CD8-positive, alpha-beta memory T cell (primary cell): Measurements from ENCODE around the gene SLC35A4. TPM values are rescaled to one million over a fixed set of nuclear protein-coding genes. Genes with fewer than 3 reads are reported as not detected.

Experiments
- CTCF ChIA-PET: fragments of 350-600 bp; sonication (Branson Sonifier 250); formaldehyde crosslinking; loops from one replicate; lab custom pipeline; 2021; ENCODE audit warnings: antibody characterized with exemption; lab: Charles Lee
- POLR2A ChIA-PET: fragments of 350-600 bp; sonication (Branson Sonifier 250); formaldehyde crosslinking; loops from one replicate; lab custom pipeline; 2021; ENCODE audit warnings: antibody characterized with exemption; lab: Charles Lee
- DNase-seq, 5 donors: peaks; one replicate each; pipeline versions ENCODE4 v3.0.0 to v3.0.0-alpha.2; 2020 to 2022; ENCODE audit warnings: mixed read lengths in 1 of 5
- H3K27ac ChIP-seq: one replicate; pipeline ENCODE4 v1.7.0; 2013; ENCODE audit warnings: low read depth, mild to moderate bottlenecking, low read length, moderate library complexity
- H3K27me3 ChIP-seq: 2 replicates; pipeline ENCODE4 v1.7.0; 2013; ENCODE audit warnings: low read length, mild to moderate bottlenecking; ENCODE audit not compliant: insufficient read depth, poor library complexity, severe bottlenecking
- H3K36me3 ChIP-seq: 2 replicates; pipeline ENCODE4 v1.7.0; 2013; ENCODE audit warnings: mild to moderate bottlenecking, low read length, moderate library complexity; ENCODE audit not compliant: insufficient read depth
- H3K4me1 ChIP-seq: 2 replicates; pipeline ENCODE4 v1.7.0; 2013; ENCODE audit warnings: mild to moderate bottlenecking, low read length, moderate library complexity; ENCODE audit not compliant: insufficient read depth
- H3K4me3 ChIP-seq: 2 replicates; pipeline ENCODE4 v1.7.0; 2013; ENCODE audit warnings: mild to moderate bottlenecking, low read length
- H3K9me3 ChIP-seq: 2 replicates; pipeline ENCODE4 v1.7.0; 2013; ENCODE audit warnings: mild to moderate bottlenecking, low read length
- H3K27ac Mint-ChIP-seq, 8 donors: one replicate each; pipeline ENCODE4 v1.8.0; 2020 to 2021; ENCODE audit warnings: mixed read lengths in 8 of 8, mild to moderate bottlenecking in 6 of 8, inconsistent platforms in 3 of 8, moderate library complexity in 3 of 8
- H3K27me3 Mint-ChIP-seq, 2 donors: one replicate each; pipeline ENCODE4 v1.8.0; 2020 to 2021; ENCODE audit warnings: mixed read lengths in 2 of 2, mild to moderate bottlenecking in 1 of 2, moderate library complexity in 1 of 2
- H3K36me3 Mint-ChIP-seq, 3 donors: one replicate each; pipeline ENCODE4 v1.8.0; 2020 to 2021; ENCODE audit warnings: mixed read lengths in 3 of 3, inconsistent platforms in 1 of 3, mild to moderate bottlenecking in 1 of 3
- H3K4me1 Mint-ChIP-seq, 3 donors: one replicate each; pipeline ENCODE4 v1.8.0; 2020 to 2021; ENCODE audit warnings: mixed read lengths in 3 of 3, inconsistent platforms in 1 of 3, mild to moderate bottlenecking in 1 of 3
- H3K4me3 Mint-ChIP-seq, 7 donors: one replicate each; pipeline ENCODE4 v1.8.0; 2020 to 2021; ENCODE audit warnings: mixed read lengths in 7 of 7, mild to moderate bottlenecking in 6 of 7, moderate library complexity in 4 of 7, inconsistent platforms in 2 of 7
- H3K9me3 Mint-ChIP-seq, 5 donors: one replicate each; pipeline ENCODE4 v1.8.0; 2020 to 2022; ENCODE audit warnings: mixed read lengths in 5 of 5, mild to moderate bottlenecking in 3 of 5, moderate library complexity in 2 of 5, inconsistent platforms in 1 of 5
- polyA plus RNA-seq: library from polyadenylated mRNA; unstranded; fragments of 300-500 nt; fragmentation: Illumina TruSeq; gene quantifications from one replicate; pipeline ENCODE4 v1.2.3, GENCODE V29; 2021
- total RNA-seq, 2 experiments: library from RNA; stranded (reverse); gene quantifications; one replicate each; pipeline ENCODE4 v1.2.3, GENCODE V29; 2021

SLC35A4 gene
- total and polyA plus RNA-seq, 3 experiments from 2014 or later: 105 to 126 (median 120) TPM

DNA sequence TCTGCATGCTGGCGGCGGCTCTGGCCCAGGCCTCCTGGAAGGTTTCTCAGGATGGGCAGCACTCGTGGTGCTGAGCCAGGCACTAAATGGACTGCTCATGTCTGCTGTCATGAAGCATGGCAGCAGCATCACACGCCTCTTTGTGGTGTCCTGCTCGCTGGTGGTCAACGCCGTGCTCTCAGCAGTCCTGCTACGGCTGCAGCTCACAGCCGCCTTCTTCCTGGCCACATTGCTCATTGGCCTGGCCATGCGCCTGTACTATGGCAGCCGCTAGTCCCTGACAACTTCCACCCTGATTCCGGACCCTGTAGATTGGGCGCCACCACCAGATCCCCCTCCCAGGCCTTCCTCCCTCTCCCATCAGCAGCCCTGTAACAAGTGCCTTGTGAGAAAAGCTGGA lies 3.2 kb downstream of the SLC35A4 start:
- H3K36me3 ChIP-seq: peaks cover 8% of the 10 kb centered on the region
- CTCF ChIA-PET: interaction anchor here (0.8 to 3.2 kb wide), 2 partner anchors 15 to 20 kb away, joined by 3 to 14 read pairs; partner anchors contain the start of gene EIF4EBP3
- no peaks in the 10 kb centered on the region for H3K9me3 ChIP-seq
- peak overlapping the region in 6 of 8 donors; percentile 60 to 98 (median 78) for H3K27ac Mint-ChIP-seq
- POLR2A ChIA-PET: no interaction called here
- no peaks in the 10 kb centered on the region for H3K27me3 ChIP-seq
- H3K4me1 ChIP-seq: peaks cover 43% of the 10 kb centered on the region
- no peak overlapping the region for H3K4me3 ChIP-seq
- DNase-seq: no peak
- no peaks in the 10 kb centered on the region for H3K9me3 Mint-ChIP-seq
- H3K27ac ChIP-seq: no peak overlapping the region
- H3K36me3 Mint-ChIP-seq: peaks cover 0 to 53% (median 6%) of the 10 kb centered on the region in 3 donors
- H3K4me3 Mint-ChIP-seq: peak overlapping the region in 1 of 7 donors; percentile 87
- H3K4me1 Mint-ChIP-seq: peaks cover 43 to 72% (median 47%) of the 10 kb centered on the region in 3 donors
- no peaks in the 10 kb centered on the region for H3K27me3 Mint-ChIP-seq

- no peaks in the 10 kb centered on the region for H3K27me3 ChIP-seq
- peaks cover 37% of the 10 kb centered on the region for H3K4me1 ChIP-seq
- peaks cover 37 to 65% (median 43%) of the 10 kb centered on the region in 3 donors for H3K4me1 Mint-ChIP-seq
- no peak overlapping the region for H3K4me3 ChIP-seq
- H3K9me3 Mint-ChIP-seq: no peaks in the 10 kb centered on the region
- peaks cover 0 to 56% (median 6%) of the 10 kb centered on the region in 3 donors for H3K36me3 Mint-ChIP-seq
- H3K27me3 Mint-ChIP-seq: no peaks in the 10 kb centered on the region
- H3K27ac Mint-ChIP-seq: peak overlapping the region; percentile 95 to 99 (median 97)
- no peak for DNase-seq
- POLR2A ChIA-PET: interaction anchor here (0.7 kb wide), 1 partner anchor 64 kb away, joined by 3 read pairs; the partner anchor contains the start of gene CD14
- H3K9me3 ChIP-seq: no peaks in the 10 kb centered on the region
- peak overlapping the region in 5 of 7 donors; percentile 75 to 89 (median 80) for H3K4me3 Mint-ChIP-seq
- CTCF ChIA-PET: interaction anchor here (0.8 to 3.2 kb wide), 2 partner anchors 16 to 21 kb away, joined by 3 to 14 read pairs; partner anchors contain the start of gene EIF4EBP3
- H3K27ac ChIP-seq: peak overlapping the region; percentile 27
- peaks cover 8% of the 10 kb centered on the region for H3K36me3 ChIP-seq
Observed at GRCh38 chr5:140568443-140569063, 3.9 kb downstream of the SLC35A4 start.

DNA sequence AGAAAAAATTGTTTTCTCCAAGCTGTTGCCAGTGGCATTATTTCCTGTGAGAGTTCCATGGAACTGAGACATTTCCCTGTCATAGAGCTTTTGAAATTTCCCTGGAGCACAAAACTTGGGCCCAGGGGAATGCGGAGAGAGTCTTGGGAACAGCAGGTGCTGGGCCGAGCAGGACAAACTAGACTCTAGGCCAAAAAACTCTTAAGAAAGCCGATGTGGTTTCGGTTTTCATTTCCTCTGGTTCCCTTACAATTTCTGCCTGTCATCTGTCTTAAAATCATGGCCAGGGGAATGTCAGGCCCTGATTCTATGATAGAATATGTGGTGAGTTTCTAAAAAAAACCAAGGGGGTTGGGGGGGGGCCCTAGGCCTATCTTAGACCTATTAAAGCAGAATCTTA lies 4.6 kb downstream of the SLC35A4 start:
- Histone ChIP-seq H3K4me1 (peaks cover 32% of the 10 kb centered on the region), H3K9me3 (no peaks in the 10 kb centered on the region)
- H3K9me3 Mint-ChIP-seq: no peaks in the 10 kb centered on the region

GRCh38 chr5:140570058-140570457 lies 5.4 kb downstream of the SLC35A4 start:
- Histone ChIP-seq H3K27ac (peak overlapping the region; percentile 27), H3K4me3 (no peak overlapping the region), H3K9me3 (no peaks in the 10 kb centered on the region), H3K4me1 (peaks cover 31% of the 10 kb centered on the region), H3K36me3 (peaks cover 8% of the 10 kb centered on the region), H3K27me3 (no peaks in the 10 kb centered on the region)
- Mint-ChIP-seq H3K27ac (peak overlapping the region; percentile 95 to 98 (median 96)), H3K27me3 (no peaks in the 10 kb centered on the region), H3K4me1 (peaks cover 23 to 52% (median 32%) of the 10 kb centered on the region in 3 donors), H3K4me3 (peak overlapping the region in 3 of 7 donors; percentile 10 to 81 (median 23)), H3K9me3 (no peaks in the 10 kb centered on the region), H3K36me3 (peaks cover 0 to 48% (median 9%) of the 10 kb centered on the region in 3 donors)
- ChIA-PET CTCF (interaction anchor here (3.2 kb wide), 1 partner anchor 22 kb away, joined by 14 read pairs; the partner anchor contains the start of gene EIF4EBP3), POLR2A (interaction anchor here (0.5 to 1.3 kb wide), 2 partner anchors 13 to 79 kb away, joined by 4 to 10 read pairs; partner anchors contain the start of gene SRA1)
- no peak for DNase-seq

More for the DNA sequence above, 4.6 kb downstream of the SLC35A4 start:
- H3K27ac ChIP-seq: peak overlapping the region; percentile 27
- H3K36me3 Mint-ChIP-seq: peaks cover 0 to 53% (median 9%) of the 10 kb centered on the region in 3 donors
- H3K4me3 Mint-ChIP-seq: peak overlapping the region; percentile 73 to 89 (median 80)
- H3K36me3 ChIP-seq: peaks cover 8% of the 10 kb centered on the region
- H3K27ac Mint-ChIP-seq: peak overlapping the region; percentile 95 to 99 (median 97)
- no peaks in the 10 kb centered on the region for H3K27me3 Mint-ChIP-seq
- peak overlapping the region; percentile 17 for H3K4me3 ChIP-seq
- peaks cover 31 to 59% (median 38%) of the 10 kb centered on the region in 3 donors for H3K4me1 Mint-ChIP-seq
- no peak for DNase-seq
- ChIA-PET CTCF (interaction anchor here (3.2 kb wide), 1 partner anchor 22 kb away, joined by 14 read pairs; the partner anchor contains the start of gene EIF4EBP3), POLR2A (interaction anchor here (0.7 to 1.3 kb wide), 2 partner anchors 12 to 63 kb away, joined by 3 to 4 read pairs; partner anchors contain the start of genes CD14 and SRA1)
- H3K27me3 ChIP-seq: no peaks in the 10 kb centered on the region

GRCh38 chr5:140570488-140570887 lies 5.9 kb downstream of the SLC35A4 start:
- CTCF ChIA-PET: interaction anchor here (3.2 kb wide), 1 partner anchor 23 kb away, joined by 14 read pairs; the partner anchor contains the start of gene EIF4EBP3
- H3K9me3 Mint-ChIP-seq: no peaks in the 10 kb centered on the region

DNA sequence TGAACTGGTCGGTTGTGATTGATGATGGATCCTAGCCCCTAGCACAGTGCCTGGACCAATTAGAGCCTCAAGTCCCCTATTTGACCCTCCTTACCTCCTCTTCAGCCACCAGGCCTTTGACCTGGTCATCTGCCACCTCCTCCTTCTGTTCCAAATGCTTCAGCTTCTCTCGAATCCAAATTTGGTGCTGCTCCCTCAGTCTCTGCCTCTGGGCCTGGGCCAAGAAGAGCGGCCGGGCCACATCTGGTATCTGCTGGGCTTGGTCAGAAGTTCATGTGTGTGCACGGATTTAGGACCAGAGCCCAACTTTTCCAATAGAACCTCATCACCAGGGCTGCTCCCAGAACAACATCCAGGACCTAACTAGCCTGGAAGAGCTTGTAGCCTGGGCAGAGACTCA lies 6.5 kb downstream of the SLC35A4 start:
- Mint-ChIP-seq H3K27me3 (no peaks in the 10 kb centered on the region), H3K27ac (peak overlapping the region in 6 of 8 donors; percentile 58 to 98 (median 92)), H3K9me3 (no peaks in the 10 kb centered on the region), H3K4me1 (peaks cover 13 to 42% (median 22%) of the 10 kb centered on the region in 3 donors), H3K36me3 (peaks cover 0 to 44% (median 7%) of the 10 kb centered on the region in 3 donors), H3K4me3 (peak overlapping the region in 1 of 7 donors; percentile 13)
- CTCF ChIA-PET: no interaction called here
- H3K27me3 ChIP-seq: no peaks in the 10 kb centered on the region
- no peak overlapping the region for H3K4me3 ChIP-seq
- peaks cover 8% of the 10 kb centered on the region for H3K36me3 ChIP-seq
- H3K27ac ChIP-seq: no peak overlapping the region
- H3K4me1 ChIP-seq: peaks cover 20% of the 10 kb centered on the region
- no peak for DNase-seq
- POLR2A ChIA-PET: interaction anchor here (0.6 kb wide), 1 partner anchor 24 kb away, joined by 7 read pairs; no protein-coding TSS in a partner anchor
- H3K9me3 ChIP-seq: no peaks in the 10 kb centered on the region

More at GRCh38 chr5:140570488-140570887, 5.9 kb downstream of the SLC35A4 start:
- H3K27me3 Mint-ChIP-seq: no peaks in the 10 kb centered on the region
- no peaks in the 10 kb centered on the region for H3K9me3 ChIP-seq
- no peak for DNase-seq
- H3K36me3 ChIP-seq: peaks cover 8% of the 10 kb centered on the region
- POLR2A ChIA-PET: interaction anchor here (0.6 to 1.3 kb wide), 2 partner anchors 13 to 24 kb away, joined by 4 to 7 read pairs; partner anchors contain the start of gene SRA1
- H3K4me3 Mint-ChIP-seq: peak overlapping the region in 2 of 7 donors; percentile 10 to 23
- H3K36me3 Mint-ChIP-seq: peaks cover 0 to 47% (median 9%) of the 10 kb centered on the region in 3 donors
- H3K4me1 Mint-ChIP-seq: peaks cover 19 to 48% (median 28%) of the 10 kb centered on the region in 3 donors
- H3K4me3 ChIP-seq: no peak overlapping the region
- no peaks in the 10 kb centered on the region for H3K27me3 ChIP-seq
- peaks cover 26% of the 10 kb centered on the region for H3K4me1 ChIP-seq
- no peak overlapping the region for H3K27ac ChIP-seq
- H3K27ac Mint-ChIP-seq: peak overlapping the region in 7 of 8 donors; percentile 38 to 98 (median 96)

DNA sequence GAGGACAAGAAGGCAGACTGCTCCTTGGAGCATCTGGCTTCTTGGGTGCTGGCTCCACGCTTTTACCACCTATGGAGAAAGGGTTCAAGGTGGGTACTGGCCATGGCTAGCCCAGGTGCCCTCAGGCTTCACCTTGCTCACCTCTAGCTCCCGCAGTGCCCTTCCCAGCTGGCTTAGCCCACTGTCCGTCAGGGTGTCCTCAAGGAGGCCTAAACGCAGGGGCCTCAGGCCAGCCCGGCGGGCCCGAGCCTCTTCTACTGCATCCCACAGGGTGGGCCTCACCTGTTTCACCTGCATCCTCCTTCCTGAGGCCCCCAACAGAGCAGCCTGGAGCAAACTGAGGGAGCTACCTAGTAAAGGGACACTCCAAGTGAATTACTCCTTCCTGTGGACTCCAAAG lies 9.1 kb downstream of the SLC35A4 start:
- peaks cover 0 to 21% (median 4%) of the 10 kb centered on the region in 3 donors for H3K36me3 Mint-ChIP-seq
- H3K27me3 Mint-ChIP-seq: no peaks in the 10 kb centered on the region
- no peaks in the 10 kb centered on the region for H3K9me3 Mint-ChIP-seq
- no peak overlapping the region for H3K27ac Mint-ChIP-seq
- ChIA-PET POLR2A (no interaction called here), CTCF (no interaction called here)
- no peak overlapping the region for H3K4me3 Mint-ChIP-seq
- Histone ChIP-seq H3K36me3 (no peaks in the 10 kb centered on the region), H3K27me3 (no peaks in the 10 kb centered on the region), H3K4me3 (no peak overlapping the region), H3K9me3 (no peaks in the 10 kb centered on the region), H3K27ac (no peak overlapping the region), H3K4me1 (peaks cover 16% of the 10 kb centered on the region)
- H3K4me1 Mint-ChIP-seq: peaks cover 0 to 17% (median 14%) of the 10 kb centered on the region in 3 donors
- no peak for DNase-seq
